WTC11 (cell line): Measurements from ENCODE around the gene CPNE1. TPM values are rescaled to one million over a fixed set of nuclear protein-coding genes. Genes with fewer than 3 reads are reported as not detected.

Source experiments
- ATAC-seq: fragments of 200-7000 bp; cut with Tn5 transposase; 2 replicates; pipeline ENCODE4 v1.10.0; 2021; ENCODE audit warnings: mild to moderate bottlenecking, moderate library complexity
- CTCF ChIA-PET: fragments of 300-600 bp; sonication (Branson Sonifier 250); formaldehyde crosslinking; loops from one replicate; lab custom pipeline; 2021; ENCODE audit warnings: antibody characterized with exemption; lab: Charles Lee
- POLR2A ChIA-PET: fragments of 350-600 bp; sonication (Branson Sonifier 250); formaldehyde crosslinking; loops from one replicate; lab custom pipeline; 2021; ENCODE audit warnings: antibody characterized with exemption; lab: Charles Lee
- DNase-seq: peaks from one replicate; pipeline ENCODE4 v3.0.0; 2021; ENCODE audit warnings: low spot score
- H3K27ac Mint-ChIP-seq: 2 replicates; pipeline ENCODE4 v1.8.0; 2021; ENCODE audit warnings: mixed read lengths
- H3K27me3 Mint-ChIP-seq: 2 replicates; pipeline ENCODE4 v1.8.0; 2021; ENCODE audit warnings: low read depth, mild to moderate bottlenecking, moderate library complexity, mixed read lengths
- H3K36me3 Mint-ChIP-seq: 2 replicates; pipeline ENCODE4 v1.8.0; 2021; ENCODE audit warnings: mixed read lengths
- H3K4me1 Mint-ChIP-seq: 2 replicates; pipeline ENCODE4 v1.8.0; 2022; ENCODE audit warnings: mixed read lengths
- H3K4me3 Mint-ChIP-seq: 2 replicates; pipeline ENCODE4 v1.8.0; 2021; ENCODE audit warnings: mild to moderate bottlenecking, moderate library complexity, mixed read lengths
- H3K9me3 Mint-ChIP-seq: 2 replicates; pipeline ENCODE4 v1.8.0; 2021; ENCODE audit warnings: mixed read lengths
- ARID4B ChIP-seq: sonication (generic); formaldehyde crosslinking; IDR thresholded peaks from 2 replicates; pipeline ENCODE4 v1.8.0; 2023; ENCODE audit warnings: missing genetic modification reagents, mild to moderate bottlenecking, borderline replicate concordance
- CDX4 ChIP-seq: fragments of 250-450 bp; sonication (Bioruptor Pico); IDR thresholded peaks from 2 replicates; pipeline ENCODE4 v1.9.0; 2021; ENCODE audit warnings: moderate library complexity, mild to moderate bottlenecking, inconsistent platforms, borderline replicate concordance
- ESRRA ChIP-seq: sonication (generic); formaldehyde crosslinking; IDR thresholded peaks from 2 replicates; pipeline ENCODE4 v1.8.1; 2022; ENCODE audit warnings: mild to moderate bottlenecking, missing genetic modification reagents, borderline replicate concordance
- FOXP4 ChIP-seq: sonication (generic); formaldehyde crosslinking; IDR thresholded peaks from 2 replicates; pipeline ENCODE4 v1.8.0; 2022; ENCODE audit warnings: mild to moderate bottlenecking, missing genetic modification reagents
- IRF2 ChIP-seq: sonication (generic); formaldehyde crosslinking; IDR thresholded peaks from 2 replicates; pipeline ENCODE4 v1.8.0; 2022; ENCODE audit warnings: low read depth, missing genetic modification reagents, borderline replicate concordance
- JUN ChIP-seq: sonication (generic); formaldehyde crosslinking; IDR thresholded peaks from 2 replicates; pipeline ENCODE4 v1.8.0; 2023; ENCODE audit warnings: mild to moderate bottlenecking, missing genetic modification reagents
- NFE2L1 ChIP-seq: sonication (generic); formaldehyde crosslinking; IDR thresholded peaks from 2 replicates; pipeline ENCODE4 v1.8.1; 2023; ENCODE audit warnings: missing genetic modification reagents
- NFYB ChIP-seq: sonication (generic); formaldehyde crosslinking; conservative IDR thresholded peaks from 2 replicates; pipeline ENCODE4 v1.8.0; 2022; ENCODE audit warnings: low read depth, missing genetic modification reagents
- OVOL2 ChIP-seq: fragments of 250-450 bp; sonication (Bioruptor Pico); IDR thresholded peaks from 2 replicates; pipeline ENCODE4 v1.9.0; 2021; ENCODE audit warnings: mild to moderate bottlenecking, borderline replicate concordance
- RORB ChIP-seq: fragments of 250-450 bp; sonication (Bioruptor Pico); IDR thresholded peaks from 2 replicates; pipeline ENCODE4 v1.9.0; 2021; ENCODE audit warnings: mild to moderate bottlenecking
- SMAD4 ChIP-seq: sonication (generic); formaldehyde crosslinking; IDR thresholded peaks from 2 replicates; pipeline ENCODE4 v1.8.0; 2022; ENCODE audit warnings: mild to moderate bottlenecking, missing genetic modification reagents
- SOX15 ChIP-seq: fragments of 250-450 bp; sonication (Bioruptor Pico); IDR thresholded peaks from 2 replicates; pipeline ENCODE4 v1.9.0; 2021; ENCODE audit warnings: mild to moderate bottlenecking
- TEAD4 ChIP-seq: sonication (generic); formaldehyde crosslinking; IDR thresholded peaks from 2 replicates; pipeline ENCODE4 v1.8.0; 2022; ENCODE audit warnings: mild to moderate bottlenecking, missing genetic modification reagents
- USF2 ChIP-seq: sonication (generic); formaldehyde crosslinking; IDR thresholded peaks from 2 replicates; pipeline ENCODE4 v1.8.1; 2023; ENCODE audit warnings: mild to moderate bottlenecking, missing genetic modification reagents, moderate library complexity
- ZNF232 ChIP-seq: sonication (generic); formaldehyde crosslinking; IDR thresholded peaks from 2 replicates; pipeline ENCODE4 v1.8.0; 2022; ENCODE audit warnings: mild to moderate bottlenecking, missing genetic modification reagents
- ZNF425 ChIP-seq: fragments of 250-450 bp; sonication (Bioruptor Pico); conservative IDR thresholded peaks from 2 replicates; pipeline ENCODE4 v1.9.0; 2021; ENCODE audit warnings: mild to moderate bottlenecking
- total RNA-seq: library from RNA; stranded (reverse); gene quantifications from 3 replicates; pipeline ENCODE4 v1.2.3, GENCODE V29; 2021

Gene CPNE1
- total RNA-seq, 1 experiment from 2014 or later = 312 TPM

- no peaks in the 10 kb centered on the region for H3K27me3 Mint-ChIP-seq
- TF ChIP-seq ESRRA (CRISPR knock-in tag) (no peak), ARID4B (CRISPR knock-in tag) (no peak), CDX4 (CRISPR knock-in tag) (no peak), TEAD4 (CRISPR knock-in tag) (no peak), ZNF232 (CRISPR knock-in tag) (no peak), ZNF425 (CRISPR knock-in tag) (no peak), JUN (no peak), SOX15 (no peak), NFYB (CRISPR knock-in tag) (no peak)
- TF ChIP-seq, all 79 proteins: peak for 0
- Mint-ChIP-seq H3K27ac (peak overlapping the region; percentile 82), H3K4me1 (peaks cover 4% of the 10 kb centered on the region; the same call in 1 of the 2 replicates), H3K4me3 (no peak overlapping the region), H3K9me3 (peaks cover 6% of the 10 kb centered on the region), H3K36me3 (no peaks in the 10 kb centered on the region)
- DNase-seq (no peak), ATAC-seq (no peak)
- ChIA-PET CTCF (interaction anchor here (1.7 to 2.5 kb wide), 3 partner anchors 16 to 47 kb away, joined by 5 to 11 read pairs (median 8); partner anchors contain the start of gene ERGIC3), POLR2A (interaction anchor here (0.9 kb wide), 1 partner anchor 9 kb away, joined by 8 read pairs; no protein-coding TSS in a partner anchor)
Observed at GRCh38 chr20:35588397-35588796, 76.3 kb downstream of the CPNE1 start.

GRCh38 chr20:35587436-35587835 lies 77.3 kb downstream of the CPNE1 start:
- Mint-ChIP-seq H3K27ac (no peak overlapping the region), H3K9me3 (peaks cover 6% of the 10 kb centered on the region), H3K4me1 (peaks cover 2% of the 10 kb centered on the region; the same call in 1 of the 2 replicates), H3K4me3 (no peak overlapping the region), H3K36me3 (no peaks in the 10 kb centered on the region), H3K27me3 (no peaks in the 10 kb centered on the region)
- DNase-seq = no peak
- POLR2A ChIA-PET = no interaction called here
- TF ChIP-seq FOXP4 (CRISPR knock-in tag) (no peak), USF2 (CRISPR knock-in tag) (no peak), IRF2 (no peak), SMAD4 (no peak), OVOL2 (CRISPR knock-in tag) (no peak), NFE2L1 (CRISPR knock-in tag) (no peak), RORB (no peak)
- ATAC-seq = no peak
- CTCF ChIA-PET = interaction anchor here (1.0 kb wide), 1 partner anchor 8 kb away, joined by 3 read pairs; no protein-coding TSS in a partner anchor
